Duodenal mucosa (tissue), 2 donors: ENCODE measurements around the gene ZNF155.
A peak's percentile ranks its signal among the peaks of the same experiment; 100 is the strongest.

Experiments
- H3K27ac ChIP-seq: one replicate; pipeline ENCODE4 v1.7.0; 2013; ENCODE audit warnings: low read depth, low read length
- H3K27me3 ChIP-seq, 2 donors: one replicate each; pipeline ENCODE4 v1.7.0; 2013; ENCODE audit warnings: low read length in 2 of 2, control low read depth in 1 of 2; ENCODE audit not compliant: insufficient read depth in 2 of 2, control insufficient read depth in 1 of 2
- H3K36me3 ChIP-seq, 2 donors: one replicate each; pipeline ENCODE4 v1.7.0; 2013; ENCODE audit warnings: low read length in 2 of 2, control low read depth in 1 of 2; ENCODE audit not compliant: insufficient read depth in 2 of 2, control insufficient read depth in 1 of 2
- H3K4me1 ChIP-seq, 2 donors: one replicate each; pipeline ENCODE4 v1.7.0; 2013; ENCODE audit warnings: low read length in 2 of 2, control low read depth in 1 of 2; ENCODE audit not compliant: insufficient read depth in 2 of 2, control insufficient read depth in 1 of 2
- H3K4me3 ChIP-seq, 2 donors: one replicate each; pipeline ENCODE4 v1.7.0; 2013; ENCODE audit warnings: low read length in 2 of 2, low read depth in 1 of 2
- H3K9ac ChIP-seq, 2 donors: one replicate each; pipeline ENCODE4 v1.7.0; 2013; ENCODE audit warnings: low read length in 2 of 2, low read depth in 1 of 2
- H3K9me3 ChIP-seq, 2 donors: one replicate each; pipeline ENCODE4 v1.7.0; 2013; ENCODE audit warnings: low read length in 2 of 2, control low read depth in 1 of 2; ENCODE audit not compliant: control insufficient read depth in 1 of 2

The ZNF155 gene

GRCh38 chr19:44003461-44004009 is 19.5 kb downstream of the ZNF155 start:
- no peaks in the 10 kb centered on the region for H3K27me3 ChIP-seq
- peak overlapping the region; percentile 79 to 96 for H3K4me3 ChIP-seq
- H3K36me3 ChIP-seq = peaks cover 16% of the 10 kb centered on the region in 2 donors
- peak overlapping the region; percentile 70 to 79 for H3K9ac ChIP-seq
- peaks cover 3 to 11% of the 10 kb centered on the region in 2 donors for H3K4me1 ChIP-seq
- no peak overlapping the region for H3K27ac ChIP-seq
- H3K9me3 ChIP-seq = peaks cover 15 to 23% of the 10 kb centered on the region in 2 donors

- Histone ChIP-seq H3K4me3 (no peak overlapping the region), H3K27me3 (no peaks in the 10 kb centered on the region), H3K4me1 (peaks cover 3 to 11% of the 10 kb centered on the region in 2 donors), H3K27ac (no peak overlapping the region), H3K36me3 (peaks cover 39 to 41% of the 10 kb centered on the region in 2 donors), H3K9ac (no peak overlapping the region), H3K9me3 (peaks cover 38 to 43% of the 10 kb centered on the region in 2 donors)
These were observed 22.0 kb downstream of the ZNF155 start for GRCh38 chr19:44005973-44006372.

- Histone ChIP-seq H3K9me3 (peaks cover 52 to 55% of the 10 kb centered on the region in 2 donors), H3K9ac (no peak overlapping the region), H3K36me3 (peaks cover 51 to 54% of the 10 kb centered on the region in 2 donors), H3K27me3 (no peaks in the 10 kb centered on the region), H3K4me3 (no peak overlapping the region), H3K27ac (no peak overlapping the region), H3K4me1 (peaks cover 0 to 7% of the 10 kb centered on the region in 2 donors)
These were observed 23.5 kb downstream of the ZNF155 start for GRCh38 chr19:44007473-44007872.

- Histone ChIP-seq H3K9me3 (peaks cover 70 to 78% of the 10 kb centered on the region in 2 donors), H3K27ac (no peak overlapping the region), H3K27me3 (no peaks in the 10 kb centered on the region), H3K9ac (no peak overlapping the region), H3K4me1 (no peaks in the 10 kb centered on the region), H3K4me3 (peak overlapping the region; percentile 13 to 25), H3K36me3 (peaks cover 52 to 54% of the 10 kb centered on the region in 2 donors)
These were observed 26.5 kb downstream of the ZNF155 start for GRCh38 chr19:44010468-44010867.

GRCh38 chr19:44019498-44019897 is 35.5 kb downstream of the ZNF155 start:
- Histone ChIP-seq H3K9me3 (peaks cover 4 to 10% of the 10 kb centered on the region in 2 donors), H3K9ac (no peak overlapping the region), H3K27ac (no peak overlapping the region), H3K36me3 (no peaks in the 10 kb centered on the region), H3K27me3 (no peaks in the 10 kb centered on the region), H3K4me3 (no peak overlapping the region), H3K4me1 (no peaks in the 10 kb centered on the region)

- H3K36me3 ChIP-seq = no peaks in the 10 kb centered on the region
- no peak overlapping the region for H3K4me3 ChIP-seq
- peaks cover 4 to 6% of the 10 kb centered on the region in 2 donors for H3K4me1 ChIP-seq
- peaks cover 0 to 4% of the 10 kb centered on the region in 2 donors for H3K9me3 ChIP-seq
- H3K9ac ChIP-seq = no peak overlapping the region
- no peaks in the 10 kb centered on the region for H3K27me3 ChIP-seq
- H3K27ac ChIP-seq = no peak overlapping the region
These were observed 37.2 kb downstream of the ZNF155 start for GRCh38 chr19:44021221-44021620.

GRCh38 chr19:44024900-44025216 is 40.9 kb downstream of the ZNF155 start:
- Histone ChIP-seq H3K9me3 (peaks cover 0 to 24% of the 10 kb centered on the region in 2 donors), H3K27me3 (no peaks in the 10 kb centered on the region), H3K9ac (peak overlapping the region in 1 of 2 donors; percentile 72), H3K4me3 (peak overlapping the region; percentile 82 to 97), H3K36me3 (peaks cover 22 to 31% of the 10 kb centered on the region in 2 donors), H3K27ac (no peak overlapping the region), H3K4me1 (peaks cover 4 to 6% of the 10 kb centered on the region in 2 donors)

GRCh38 chr19:44025217-44025936 is 41.4 kb downstream of the ZNF155 start, which contains the start of gene ZNF222:
TSS of gene ZNF222 (plus strand) at chr19:44025379. CDS start at chr19:44025437, 58 bp downstream.
- peaks cover 4 to 6% of the 10 kb centered on the region in 2 donors for H3K4me1 ChIP-seq
- peaks cover 25 to 36% of the 10 kb centered on the region in 2 donors for H3K36me3 ChIP-seq
- peak within 1 kb of the TSS; percentile 72 to 75 for H3K9ac ChIP-seq
- peaks cover 0 to 29% of the 10 kb centered on the region in 2 donors for H3K9me3 ChIP-seq
- peak within 1 kb of the TSS; percentile 82 to 97 for H3K4me3 ChIP-seq
- no peak within 1 kb of the TSS for H3K27ac ChIP-seq
- no peaks in the 10 kb centered on the region for H3K27me3 ChIP-seq

- peaks cover 4 to 6% of the 10 kb centered on the region in 2 donors for H3K4me1 ChIP-seq
- peaks cover 32 to 47% of the 10 kb centered on the region in 2 donors for H3K36me3 ChIP-seq
- H3K9me3 ChIP-seq = peaks cover 5 to 38% of the 10 kb centered on the region in 2 donors
- no peak overlapping the region for H3K27ac ChIP-seq
- H3K27me3 ChIP-seq = no peaks in the 10 kb centered on the region
- H3K4me3 ChIP-seq = no peak overlapping the region
- H3K9ac ChIP-seq = no peak overlapping the region
These were observed 42.6 kb downstream of the ZNF155 start for GRCh38 chr19:44026622-44027021.

GRCh38 chr19:44032001-44032610 is 48.1 kb downstream of the ZNF155 start:
- Histone ChIP-seq H3K27me3 (no peaks in the 10 kb centered on the region), H3K4me3 (peak overlapping the region in 1 of 2 donors; percentile 0), H3K4me1 (no peaks in the 10 kb centered on the region), H3K36me3 (peaks cover 42 to 55% of the 10 kb centered on the region in 2 donors), H3K9me3 (peaks cover 40 to 65% of the 10 kb centered on the region in 2 donors), H3K9ac (no peak overlapping the region), H3K27ac (no peak overlapping the region)
